Common myeloid progenitor, CD34-positive (primary cell): Measurements from ENCODE around the gene TMEM156.
A peak's percentile ranks its signal among the peaks of the same experiment; 100 is the strongest.
"Not testable (repeated sequence)": the region's sequence is repeated elsewhere in the genome, so short reads cannot be mapped to it uniquely, and the experiment has no call there.

Source experiments
- CTCF ChIA-PET: fragments of 350-600 bp; sonication (Branson Sonifier 250); formaldehyde crosslinking; loops from one replicate; lab custom pipeline; 2021; ENCODE audit warnings: antibody characterized with exemption; lab: Charles Lee
- POLR2A ChIA-PET: fragments of 350-600 bp; sonication (Branson Sonifier 250); formaldehyde crosslinking; loops from one replicate; lab custom pipeline; 2021; ENCODE audit warnings: antibody characterized with exemption; lab: Charles Lee
- DNase-seq, 3 donors: peaks; one replicate each; pipeline versions ENCODE4 v3.0.0 to v3.0.0-alpha.2; 2013
- H3K27ac ChIP-seq, 2 experiments: 1 replicate in 1 of 2; 2 replicates in 1 of 2; pipeline ENCODE4 v1.7.0; 2013; ENCODE audit warnings: inconsistent platforms in 2 of 2, low read length in 2 of 2, mild to moderate bottlenecking in 2 of 2, low read depth in 1 of 2, moderate library complexity in 1 of 2; ENCODE audit not compliant: severe bottlenecking in 2 of 2, insufficient read depth in 1 of 2, poor library complexity in 1 of 2
- H3K27me3 ChIP-seq, 5 experiments: replicated peaks in 2 of 5; 1 replicate in 3 of 5; 2 replicates in 2 of 5; pipeline versions ENCODE4 v1.6.1 to v1.7.0; 2013; ENCODE audit warnings: low read length in 4 of 5, mild to moderate bottlenecking in 2 of 5, moderate library complexity in 2 of 5, inconsistent platforms in 1 of 5; ENCODE audit not compliant: insufficient read depth in 5 of 5, control insufficient read depth in 4 of 5
- H3K36me3 ChIP-seq, 4 experiments: 1 replicate in 2 of 4; 2 replicates in 2 of 4; pipeline versions ENCODE4 v1.6.1 to v1.7.0; 2013; ENCODE audit warnings: low read length in 3 of 4, control low read depth in 1 of 4, mild to moderate bottlenecking in 1 of 4; ENCODE audit not compliant: control insufficient read depth in 4 of 4, insufficient read depth in 4 of 4
- H3K4me1 ChIP-seq, 4 experiments: 1 replicate in 3 of 4; 2 replicates in 1 of 4; pipeline versions ENCODE4 v1.6.1 to v1.7.1; 2013; ENCODE audit warnings: low read length in 3 of 4, mild to moderate bottlenecking in 3 of 4, control low read depth in 1 of 4, inconsistent platforms in 1 of 4, moderate library complexity in 1 of 4; ENCODE audit not compliant: control insufficient read depth in 4 of 4, insufficient read depth in 4 of 4; ENCODE audit errors: control extremely low read depth in 1 of 4
- H3K4me3 ChIP-seq, 7 experiments: 1 replicate in 4 of 7; 2 replicates in 3 of 7; pipeline versions ENCODE4 v1.5.1 to v1.7.0; 2013; ENCODE audit warnings: mild to moderate bottlenecking in 7 of 7, low read length in 6 of 7, moderate library complexity in 6 of 7, inconsistent platforms in 2 of 7, low read depth in 2 of 7, control low read depth in 1 of 7; ENCODE audit not compliant: insufficient read depth in 4 of 7, control insufficient read depth in 1 of 7; ENCODE audit errors: extremely low read depth in 1 of 7
- H3K9me3 ChIP-seq, 5 experiments: 1 replicate in 4 of 5; 2 replicates in 1 of 5; pipeline versions ENCODE4 v1.6.1 to v1.7.1; 2013; ENCODE audit warnings: low read length in 4 of 5, mild to moderate bottlenecking in 2 of 5, inconsistent platforms in 1 of 5, low read depth in 1 of 5, moderate library complexity in 1 of 5; ENCODE audit not compliant: control insufficient read depth in 4 of 5, insufficient read depth in 2 of 5; ENCODE audit errors: control extremely low read depth in 1 of 5
- WGBS: methylation state at CpG from one replicate; pipeline ENCODE4 v1.1.5; 2013; ENCODE audit not compliant: insufficient coverage; 5-methylcytosine and 5-hydroxymethylcytosine counted together

TMEM156 gene

GRCh38 chr4:38989487-38989886, 42.7 kb downstream of the TMEM156 start:
- Histone ChIP-seq H3K4me3 (no peak overlapping the region), H3K36me3 (peaks cover 0 to 7% (median 4%) of the 10 kb centered on the region in 4 experiments), H3K9me3 (no peaks in the 10 kb centered on the region), H3K27ac (no peak overlapping the region), H3K4me1 (peaks cover 6 to 17% (median 12%) of the 10 kb centered on the region in 4 experiments), H3K27me3 (no peaks in the 10 kb centered on the region)
- 97% methylated on average over 6 of the region's 6 CpGs for WGBS
- no peak for DNase-seq
- CTCF ChIA-PET: interaction anchor here (0.6 to 1.0 kb wide), 2 partner anchors 35 to 37 kb away, joined by 3 read pairs; no protein-coding TSS in a partner anchor
- POLR2A ChIA-PET: no interaction called here

- CTCF ChIA-PET, POLR2A ChIA-PET: not testable (repeated sequence)
Observed at GRCh38 chr4:38988353-38988752, 43.9 kb downstream of the TMEM156 start.

DNA sequence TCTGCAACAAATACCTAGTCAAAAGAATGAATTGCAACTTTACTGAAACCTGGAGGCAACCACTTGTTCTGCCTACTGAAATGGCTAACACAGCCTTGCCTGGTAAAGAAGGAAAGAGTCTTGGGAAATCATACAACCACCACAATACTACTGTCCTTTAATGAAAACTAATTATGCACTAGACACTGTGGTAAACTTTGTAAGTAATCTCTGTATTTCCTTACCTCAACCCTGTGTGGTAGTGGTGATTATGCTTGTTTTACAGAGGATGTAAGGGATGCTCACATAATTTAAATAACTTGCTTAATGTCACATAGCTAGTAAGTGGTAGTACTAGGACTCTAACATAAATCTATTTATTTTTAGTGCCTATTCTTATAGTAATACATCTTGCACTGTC, 44.7 kb downstream of the TMEM156 start:
- peaks cover 6 to 17% (median 12%) of the 10 kb centered on the region in 4 experiments for H3K4me1 ChIP-seq
- H3K4me3 ChIP-seq: no peak overlapping the region
- no peaks in the 10 kb centered on the region for H3K27me3 ChIP-seq
- H3K27ac ChIP-seq: no peak overlapping the region
- ChIA-PET POLR2A (no interaction called here), CTCF (interaction anchor here (1.0 to 1.2 kb wide), 3 partner anchors 9 to 24 kb away, joined by 3 read pairs; no protein-coding TSS in a partner anchor)
- no peaks in the 10 kb centered on the region for H3K9me3 ChIP-seq
- H3K36me3 ChIP-seq: peaks cover 0 to 10% (median 2%) of the 10 kb centered on the region in 4 experiments
- no peak for DNase-seq

More at GRCh38 chr4:38988353-38988752, 43.9 kb downstream of the TMEM156 start:
- not testable (repeated sequence) for DNase-seq, H3K27ac ChIP-seq, H3K27me3 ChIP-seq, H3K9me3 ChIP-seq, H3K4me3 ChIP-seq
- Histone ChIP-seq H3K36me3 (peaks cover 2 to 10% (median 3%) of the 10 kb centered on the region in 4 experiments), H3K4me1 (peaks cover 6 to 17% (median 12%) of the 10 kb centered on the region in 4 experiments)
- 67% methylated on average over 3 of the region's 9 CpGs for WGBS

- H3K27ac ChIP-seq: peak overlapping the region in 1 of 2 experiments; percentile 12
- no peaks in the 10 kb centered on the region for H3K9me3 ChIP-seq
- WGBS: 15% methylated on average over 6 of the region's 10 CpGs
- H3K27me3 ChIP-seq: no peaks in the 10 kb centered on the region
- DNase-seq: peak in 2 of 3 donors; percentile 41 to 56
- CTCF ChIA-PET: interaction anchor here (1.1 to 1.9 kb wide), 3 partner anchors 39 to 83 kb away, joined by 4 read pairs; no protein-coding TSS in a partner anchor
- peak overlapping the region in 6 of 7 experiments; percentile 10 to 56 (median 34) for H3K4me3 ChIP-seq
- POLR2A ChIA-PET: no interaction called here
- peaks cover 6 to 17% (median 14%) of the 10 kb centered on the region in 4 experiments for H3K4me1 ChIP-seq
- H3K36me3 ChIP-seq: peaks cover 0 to 6% (median under 1%) of the 10 kb centered on the region in 4 experiments
Observed at GRCh38 chr4:38985410-38986100, 46.7 kb downstream of the TMEM156 start.

DNA sequence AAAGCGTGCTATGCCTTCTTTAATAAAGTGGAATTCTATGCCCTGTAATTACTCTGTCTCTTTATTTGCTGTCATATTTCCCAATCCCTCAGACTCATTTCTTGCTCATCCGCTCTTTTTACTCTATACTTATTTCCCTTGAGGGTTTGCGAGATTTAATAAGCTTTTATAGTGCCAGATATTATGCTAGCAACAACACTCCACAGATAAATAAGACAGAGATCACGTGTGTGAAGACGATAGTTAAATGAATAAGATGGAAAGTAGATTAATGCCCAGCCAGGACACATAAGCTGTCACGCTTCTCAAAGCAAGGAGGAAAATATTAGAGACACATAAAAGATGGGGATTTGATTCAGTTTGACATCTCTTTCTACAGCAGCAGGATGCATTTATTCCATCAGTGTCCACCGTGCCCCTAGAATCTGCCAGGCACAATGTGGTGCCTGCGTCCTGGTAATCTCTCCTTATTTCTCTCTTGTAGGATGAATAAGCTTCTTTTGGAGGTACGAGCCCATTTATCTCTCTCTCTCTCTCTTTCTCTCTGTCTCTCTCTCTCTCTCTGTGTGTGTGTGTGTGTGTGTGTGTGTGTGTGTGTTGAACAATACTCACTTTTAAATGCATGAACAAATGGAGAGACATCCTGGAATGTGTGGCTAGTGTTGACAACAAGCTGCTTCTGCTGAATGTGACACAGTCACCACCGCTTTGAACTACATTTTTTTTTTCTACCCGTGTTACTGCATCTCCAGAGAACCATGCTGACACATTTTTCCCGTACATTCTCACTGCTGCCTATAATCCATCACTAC, 48.2 kb downstream of the TMEM156 start:
- WGBS: 94% methylated on average over 7 of the region's 12 CpGs
- no peak for DNase-seq
- Histone ChIP-seq H3K36me3 (peaks cover 0 to 6% (median under 1%) of the 10 kb centered on the region in 4 experiments), H3K27me3 (no peaks in the 10 kb centered on the region), H3K9me3 (no peaks in the 10 kb centered on the region), H3K4me3 (no peak overlapping the region), H3K4me1 (peaks cover 6 to 17% (median 15%) of the 10 kb centered on the region in 4 experiments), H3K27ac (no peak overlapping the region)
- ChIA-PET CTCF (interaction anchor here (1.0 kb wide), 1 partner anchor 41 kb away, joined by 3 read pairs; no protein-coding TSS in a partner anchor), POLR2A (interaction anchor here (0.6 to 0.7 kb wide), 2 partner anchors 65 to 79 kb away, joined by 3 read pairs; no protein-coding TSS in a partner anchor)

DNA sequence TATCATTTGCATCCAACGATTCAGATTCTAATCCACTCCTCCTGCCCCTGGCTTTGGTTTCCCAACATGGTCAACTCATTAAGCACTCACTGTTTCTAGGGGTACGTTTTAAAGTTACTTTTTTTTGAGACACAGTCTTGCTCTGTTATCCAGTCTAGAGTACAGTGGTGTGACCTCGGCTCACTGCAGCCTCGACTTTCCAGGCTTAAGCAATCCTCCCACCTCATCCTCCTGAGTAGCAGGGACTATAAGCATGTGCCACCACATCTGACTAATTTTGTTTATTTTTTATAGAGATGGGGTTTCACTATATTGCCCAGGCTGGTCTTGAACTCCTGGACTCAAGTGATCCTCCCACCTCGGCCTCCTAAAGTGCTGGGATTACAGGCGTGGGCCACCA, 48.9 kb downstream of the TMEM156 start:
- H3K27me3 ChIP-seq: no peaks in the 10 kb centered on the region
- no peak overlapping the region for H3K4me3 ChIP-seq
- 98% methylated on average over 6 of the region's 6 CpGs for WGBS
- H3K27ac ChIP-seq: no peak overlapping the region
- DNase-seq: no peak
- peaks cover 6 to 17% (median 15%) of the 10 kb centered on the region in 4 experiments for H3K4me1 ChIP-seq
- ChIA-PET POLR2A (interaction anchor here (0.6 kb wide), 1 partner anchor 65 kb away, joined by 3 read pairs; no protein-coding TSS in a partner anchor), CTCF (no interaction called here)
- H3K36me3 ChIP-seq: peaks cover 0 to 6% (median 2%) of the 10 kb centered on the region in 4 experiments
- H3K9me3 ChIP-seq: no peaks in the 10 kb centered on the region
